Measurements from ENCODE around the gene PHF1. TPM values are rescaled to one million over a fixed set of nuclear protein-coding genes. Genes with fewer than 3 reads are reported as not detected.

The PHF1 gene
- total and polyA plus RNA-seq, 2 of the 13 experiments (the other 11 are each of a cell fraction or from before 2014, with no cell fraction given) = 25.4 to 61.9 TPM

GRCh38 chr6:33410711-33411631, at the start of gene PHF1 (continued):
- TF ChIP-seq ZNF704 (CRISPR knock-in tag; IDR thresholded peaks at IDR 0.05; ENCODE audit: borderline replicate concordance) = no peak
- TF ChIP-seq HNRNPUL1 (IDR thresholded peaks at IDR 0.05; ENCODE audit: low read depth, low read length) = no peak
- TF ChIP-seq ATAD3A (CRISPR knock-in tag; IDR thresholded peaks at IDR 0.05) = no peak
- TF ChIP-seq SNAPC4 (CRISPR knock-in tag; IDR thresholded peaks at IDR 0.05) = no peak
- no peak for TF ChIP-seq MAFF (IDR thresholded peaks at IDR 0.05; ENCODE audit: low read depth, low read length)
- no peak for TF ChIP-seq ZNF407 (CRISPR knock-in tag; IDR thresholded peaks at IDR 0.05; ENCODE audit: not compliant biosample characterization)
- TF ChIP-seq YY1 (IDR thresholded peaks at IDR 0.05; ENCODE audit: insufficient read depth, insufficient replicate concordance, low read depth, low read length) = no peak
- no peak for TF ChIP-seq ZNF30 (CRISPR knock-in tag; IDR thresholded peaks at IDR 0.05)
- peak; percentile 41; the same call in 1 of the 2 replicates for TF ChIP-seq ZFY (CRISPR knock-in tag; IDR thresholded peaks at IDR 0.05)
- TF ChIP-seq SNAI1 (CRISPR knock-in tag; IDR thresholded peaks at IDR 0.05; ENCODE audit: borderline replicate concordance) = no peak
- no peak for TF ChIP-seq FOSL1 (CRISPR knock-in tag; IDR thresholded peaks at IDR 0.05; ENCODE audit: borderline replicate concordance)
